Measurements from ENCODE around the gene OR8D1.

DNA sequence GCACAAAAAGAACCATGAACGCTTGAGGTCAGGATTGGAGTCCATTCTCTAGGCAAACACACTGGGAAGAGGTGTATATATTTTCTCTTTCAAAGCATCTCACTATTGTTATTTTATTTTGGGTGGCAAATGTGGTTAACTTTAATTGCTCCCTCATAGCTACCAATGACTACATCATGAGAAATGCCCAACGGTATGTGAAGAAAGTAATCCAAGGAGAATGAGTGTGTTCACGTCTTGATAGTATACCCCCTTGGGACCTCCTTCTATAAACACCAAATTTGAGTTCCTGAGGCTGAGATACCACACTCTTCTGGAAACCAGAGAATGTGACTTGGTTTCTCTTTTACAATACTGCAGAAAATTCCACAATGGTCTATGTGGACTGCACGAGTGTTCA is 15.8 kb downstream of the OR8D1 start:
- TF ChIP-seq, protein P1, sequence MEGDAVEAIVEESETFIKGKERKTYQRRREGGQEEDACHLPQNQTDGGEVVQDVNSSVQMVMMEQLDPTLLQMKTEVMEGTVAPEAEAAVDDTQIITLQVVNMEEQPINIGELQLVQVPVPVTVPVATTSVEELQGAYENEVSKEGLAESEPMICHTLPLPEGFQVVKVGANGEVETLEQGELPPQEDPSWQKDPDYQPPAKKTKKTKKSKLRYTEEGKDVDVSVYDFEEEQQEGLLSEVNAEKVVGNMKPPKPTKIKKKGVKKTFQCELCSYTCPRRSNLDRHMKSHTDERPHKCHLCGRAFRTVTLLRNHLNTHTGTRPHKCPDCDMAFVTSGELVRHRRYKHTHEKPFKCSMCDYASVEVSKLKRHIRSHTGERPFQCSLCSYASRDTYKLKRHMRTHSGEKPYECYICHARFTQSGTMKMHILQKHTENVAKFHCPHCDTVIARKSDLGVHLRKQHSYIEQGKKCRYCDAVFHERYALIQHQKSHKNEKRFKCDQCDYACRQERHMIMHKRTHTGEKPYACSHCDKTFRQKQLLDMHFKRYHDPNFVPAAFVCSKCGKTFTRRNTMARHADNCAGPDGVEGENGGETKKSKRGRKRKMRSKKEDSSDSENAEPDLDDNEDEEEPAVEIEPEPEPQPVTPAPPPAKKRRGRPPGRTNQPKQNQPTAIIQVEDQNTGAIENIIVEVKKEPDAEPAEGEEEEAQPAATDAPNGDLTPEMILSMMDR (IDR thresholded peaks at IDR 0.05) = no peak
- no peak for TF ChIP-seq POLR2A (IDR thresholded peaks at IDR 0.05)
